Effector memory CD4-positive, alpha-beta T cell (primary cell): ENCODE measurements around the gene CASP5.
"Not testable (repeated sequence)": the region's sequence is repeated elsewhere in the genome, so short reads cannot be mapped to it uniquely, and the experiment has no call there.

ENCODE experiments used
- DNase-seq, 3 donors: peaks; one replicate each; pipeline ENCODE4 v3.0.0-alpha.2; 2020
- H3K27ac ChIP-seq: 2 replicates; pipeline ENCODE4 v1.7.0; 2013; ENCODE audit warnings: mild to moderate bottlenecking, low read length, moderate library complexity; ENCODE audit not compliant: insufficient read depth, poor library complexity, severe bottlenecking
- H3K27me3 ChIP-seq: replicated peaks from 2 replicates; pipeline ENCODE4 v1.7.0; 2013; ENCODE audit warnings: mild to moderate bottlenecking, low read length; ENCODE audit not compliant: insufficient read depth, control insufficient read depth, poor library complexity, severe bottlenecking
- H3K36me3 ChIP-seq: 2 replicates; pipeline ENCODE4 v1.7.0; 2013; ENCODE audit warnings: mild to moderate bottlenecking, low read length, moderate library complexity; ENCODE audit not compliant: control insufficient read depth, insufficient read depth
- H3K4me1 ChIP-seq: 2 replicates; pipeline ENCODE4 v1.7.0; 2013; ENCODE audit warnings: low read length, mild to moderate bottlenecking; ENCODE audit not compliant: control insufficient read depth, insufficient read depth, poor library complexity, severe bottlenecking
- H3K4me3 ChIP-seq: 2 replicates; pipeline ENCODE4 v1.7.0; 2013; ENCODE audit warnings: low read length, low read depth, mild to moderate bottlenecking; ENCODE audit not compliant: insufficient read depth, poor library complexity, severe bottlenecking
- H3K9me3 ChIP-seq: 2 replicates; pipeline ENCODE4 v1.7.0; 2013; ENCODE audit warnings: mild to moderate bottlenecking, low read length, moderate library complexity; ENCODE audit not compliant: control insufficient read depth

Gene CASP5

GRCh38 chr11:105000167-105000566 lies 22.8 kb downstream of the CASP5 start:
- Histone ChIP-seq H3K4me3 (no peak overlapping the region), H3K4me1 (no peaks in the 10 kb centered on the region), H3K9me3 (no peaks in the 10 kb centered on the region), H3K36me3 (no peaks in the 10 kb centered on the region), H3K27ac (no peak overlapping the region), H3K27me3 (no peaks in the 10 kb centered on the region)
- DNase-seq: no peak

GRCh38 chr11:104999721-105000120 lies 23.2 kb downstream of the CASP5 start:
- Histone ChIP-seq H3K4me3 (no peak overlapping the region), H3K4me1 (peaks cover 3% of the 10 kb centered on the region), H3K9me3 (no peaks in the 10 kb centered on the region), H3K27ac (no peak overlapping the region), H3K36me3 (no peaks in the 10 kb centered on the region), H3K27me3 (no peaks in the 10 kb centered on the region)
- DNase-seq: no peak

- Histone ChIP-seq H3K36me3 (no peaks in the 10 kb centered on the region), H3K9me3 (no peaks in the 10 kb centered on the region), H3K27me3 (no peaks in the 10 kb centered on the region), H3K4me1 (peaks cover 4% of the 10 kb centered on the region), H3K4me3 (no peak overlapping the region), H3K27ac (no peak overlapping the region)
- DNase-seq: no peak
These were observed 25.7 kb downstream of the CASP5 start for GRCh38 chr11:104997288-104997687.

- H3K36me3 ChIP-seq: no peaks in the 10 kb centered on the region
- DNase-seq: no peak
- H3K27me3 ChIP-seq: no peaks in the 10 kb centered on the region
- no peaks in the 10 kb centered on the region for H3K9me3 ChIP-seq
- H3K4me1 ChIP-seq: peaks cover 4% of the 10 kb centered on the region
- H3K4me3 ChIP-seq: no peak overlapping the region
- H3K27ac ChIP-seq: no peak overlapping the region
These were observed 28.0 kb downstream of the CASP5 start for GRCh38 chr11:104995001-104995408.

GRCh38 chr11:104992781-104993180 lies 30.2 kb downstream of the CASP5 start:
- Histone ChIP-seq H3K4me3 (no peak overlapping the region), H3K4me1 (peaks cover 4% of the 10 kb centered on the region), H3K27ac (no peak overlapping the region), H3K27me3 (no peaks in the 10 kb centered on the region), H3K9me3 (no peaks in the 10 kb centered on the region), H3K36me3 (no peaks in the 10 kb centered on the region)
- no peak for DNase-seq

- Histone ChIP-seq H3K27ac (no peak overlapping the region), H3K27me3 (no peaks in the 10 kb centered on the region), H3K4me1 (peaks cover 4% of the 10 kb centered on the region), H3K36me3 (no peaks in the 10 kb centered on the region), H3K9me3 (no peaks in the 10 kb centered on the region), H3K4me3 (no peak overlapping the region)
- DNase-seq: no peak
These were observed 31.0 kb downstream of the CASP5 start for GRCh38 chr11:104991994-104992393.

- Histone ChIP-seq H3K27me3 (no peaks in the 10 kb centered on the region), H3K4me1 (no peaks in the 10 kb centered on the region), H3K9me3 (no peaks in the 10 kb centered on the region), H3K36me3 (no peaks in the 10 kb centered on the region), H3K27ac (no peak overlapping the region), H3K4me3 (no peak overlapping the region)
- no peak for DNase-seq
These were observed 38.2 kb downstream of the CASP5 start for GRCh38 chr11:104984808-104985207.

GRCh38 chr11:104979839-104980238 lies 43.1 kb downstream of the CASP5 start:
- no peak overlapping the region for H3K27ac ChIP-seq
- no peaks in the 10 kb centered on the region for H3K27me3 ChIP-seq
- H3K36me3 ChIP-seq: no peaks in the 10 kb centered on the region
- H3K9me3 ChIP-seq: no peaks in the 10 kb centered on the region
- no peak for DNase-seq
- H3K4me1 ChIP-seq: no peaks in the 10 kb centered on the region
- H3K4me3 ChIP-seq: no peak overlapping the region

- H3K36me3 ChIP-seq: no peaks in the 10 kb centered on the region
- peaks cover 4% of the 10 kb centered on the region for H3K9me3 ChIP-seq
- no peak for DNase-seq
- H3K4me1 ChIP-seq: no peaks in the 10 kb centered on the region
- no peak overlapping the region for H3K4me3 ChIP-seq
- H3K27ac ChIP-seq: no peak overlapping the region
- no peaks in the 10 kb centered on the region for H3K27me3 ChIP-seq
These were observed 49.4 kb downstream of the CASP5 start for GRCh38 chr11:104973616-104974015.

- not testable (repeated sequence) for DNase-seq, H3K27ac ChIP-seq, H3K4me3 ChIP-seq, H3K9me3 ChIP-seq, H3K36me3 ChIP-seq, H3K27me3 ChIP-seq, H3K4me1 ChIP-seq
These were observed 50.0 kb downstream of the CASP5 start for GRCh38 chr11:104972924-104973323.

- peaks cover 4% of the 10 kb centered on the region for H3K9me3 ChIP-seq
- peaks cover 11% of the 10 kb centered on the region for H3K4me1 ChIP-seq
- H3K27me3 ChIP-seq: no peaks in the 10 kb centered on the region
- no peak overlapping the region for H3K4me3 ChIP-seq
- H3K27ac ChIP-seq: no peak overlapping the region
- DNase-seq: no peak
- no peaks in the 10 kb centered on the region for H3K36me3 ChIP-seq
These were observed 52.2 kb downstream of the CASP5 start for GRCh38 chr11:104970756-104971155.
